Liver (tissue), 9 donors: Measurements from ENCODE around the gene SLC18A3. TPM values are rescaled to one million over a fixed set of nuclear protein-coding genes. Genes with fewer than 3 reads are reported as not detected.

ENCODE experiments used
- DNase-seq: peaks from one replicate; pipeline ENCODE4 v3.0.0-alpha.2; 2017; ENCODE audit warnings: low spot score
- H3K27ac ChIP-seq, 2 donors: one replicate each; pipeline ENCODE4 v1.7.0; 2013; ENCODE audit warnings: inconsistent platforms in 2 of 2, low read length in 2 of 2, control low read depth in 1 of 2, low read depth in 1 of 2, mild to moderate bottlenecking in 1 of 2
- H3K27me3 ChIP-seq, 4 donors: one replicate each; pipeline versions ENCODE4 v1.6.1 to v1.7.0; 2013; ENCODE audit warnings: low read length in 3 of 4, inconsistent platforms in 1 of 4, mild to moderate bottlenecking in 1 of 4, moderate library complexity in 1 of 4; ENCODE audit not compliant: control insufficient read depth in 4 of 4, insufficient read depth in 4 of 4
- H3K36me3 ChIP-seq, 4 donors: one replicate each; pipeline versions ENCODE4 v1.6.1 to v1.7.0; 2013; ENCODE audit warnings: low read length in 3 of 4, mild to moderate bottlenecking in 3 of 4, low read depth in 1 of 4, moderate library complexity in 1 of 4; ENCODE audit not compliant: control insufficient read depth in 4 of 4, insufficient read depth in 3 of 4
- H3K4me1 ChIP-seq, 4 donors: one replicate each; pipeline versions ENCODE4 v1.6.1 to v1.7.0; 2013; ENCODE audit warnings: low read length in 3 of 4, mild to moderate bottlenecking in 3 of 4, moderate library complexity in 1 of 4; ENCODE audit not compliant: control insufficient read depth in 4 of 4, insufficient read depth in 4 of 4
- H3K4me3 ChIP-seq, 3 donors: one replicate each; pipeline versions ENCODE4 v1.6.1 to v1.7.0; 2013; ENCODE audit warnings: low read length in 3 of 3, control low read depth in 1 of 3, low read depth in 1 of 3, mild to moderate bottlenecking in 1 of 3
- H3K9ac ChIP-seq, 2 donors: one replicate each; pipeline ENCODE4 v1.7.0; 2013; ENCODE audit warnings: low read length in 2 of 2, mild to moderate bottlenecking in 2 of 2, moderate library complexity in 2 of 2, control low read depth in 1 of 2, low read depth in 1 of 2
- H3K9me3 ChIP-seq, 4 donors: one replicate each; pipeline versions ENCODE4 v1.6.1 to v1.7.0; 2013; ENCODE audit warnings: low read length in 3 of 4; ENCODE audit not compliant: control insufficient read depth in 4 of 4
- CTCF ChIP-seq: fragments of 150-350 bp; IDR thresholded peaks from 2 replicates; pipeline ENCODE4 v1.5.1; 2017; ENCODE audit warnings: improper control_type of control experiment, low read depth, low read length; ENCODE audit not compliant: missing input control
- EGR1 ChIP-seq, 2 donors: IDR thresholded peaks; 2 replicates each; pipeline ENCODE4 v1.6.1; 2016 to 2018; ENCODE audit warnings: antibody characterized with exemption in 2 of 2, low read depth in 2 of 2
- FOXA2 ChIP-seq: IDR thresholded peaks from 2 replicates; pipeline ENCODE4 v1.6.1; 2016; ENCODE audit warnings: antibody characterized with exemption
- GABPA ChIP-seq, 2 donors: IDR thresholded peaks in 1 of 2; conservative IDR thresholded peaks in 1 of 2; 2 replicates each; pipeline ENCODE4 v1.6.1; 2016; ENCODE audit warnings: antibody characterized with exemption in 2 of 2, mild to moderate bottlenecking in 1 of 2, moderate library complexity in 1 of 2
- HNF4A ChIP-seq, 2 donors: conservative IDR thresholded peaks; 2 replicates each; pipeline ENCODE4 v1.6.1; 2016; ENCODE audit warnings: antibody characterized with exemption in 2 of 2, mild to moderate bottlenecking in 2 of 2
- HNF4G ChIP-seq: IDR thresholded peaks from 2 replicates; pipeline ENCODE4 v1.6.1; 2016; ENCODE audit warnings: antibody characterized with exemption
- JUND ChIP-seq, 2 donors: IDR thresholded peaks; 2 replicates each; pipeline ENCODE4 v1.6.1; 2016; ENCODE audit warnings: antibody characterized with exemption in 2 of 2
- NR2F2 ChIP-seq: IDR thresholded peaks from 2 replicates; pipeline ENCODE4 v1.6.1; 2016; ENCODE audit warnings: antibody characterized with exemption
- RAD21 ChIP-seq, 2 donors: IDR thresholded peaks; 2 replicates each; pipeline ENCODE4 v1.6.1; 2016; ENCODE audit warnings: antibody characterized with exemption in 2 of 2, mild to moderate bottlenecking in 2 of 2
- RXRA ChIP-seq, 2 donors: IDR thresholded peaks; 2 replicates each; pipeline ENCODE4 v1.6.1; 2017 to 2018; ENCODE audit warnings: antibody characterized with exemption in 2 of 2, mild to moderate bottlenecking in 1 of 2
- SP1 ChIP-seq: IDR thresholded peaks from 2 replicates; pipeline ENCODE4 v1.6.1; 2018; ENCODE audit warnings: antibody characterized with exemption, mild to moderate bottlenecking
- TAF1 ChIP-seq: conservative IDR thresholded peaks from 2 replicates; pipeline ENCODE4 v1.6.1; 2016; ENCODE audit warnings: antibody characterized with exemption, mild to moderate bottlenecking
- YY1 ChIP-seq: IDR thresholded peaks from 2 replicates; pipeline ENCODE4 v1.6.1; 2016; ENCODE audit warnings: antibody characterized with exemption, mild to moderate bottlenecking
- ZBTB33 ChIP-seq: IDR thresholded peaks from 2 replicates; pipeline ENCODE4 v1.6.1; 2016; ENCODE audit warnings: antibody characterized with exemption
- WGBS: extraction: QIAGEN DNeasy Blood & Tissue Kit; methylation state at CpG from one replicate; pipeline ENCODE4 v1.1.7; 2013; 5-methylcytosine and 5-hydroxymethylcytosine counted together
- polyA plus RNA-seq, 2 donors: library from polyadenylated mRNA; stranded (reverse) in 1 of 2; unstranded in 1 of 2; fragments of 200-250 nt in 1 of 2; fragments of >200 nt in 1 of 2; fragmentation: Nextera tagmentation in 1 of 2; extraction: Ambion mirVana in 1 of 2; gene quantifications; one replicate each; pipeline versions ENCODE4 v1.2.1 to v1.2.3, GENCODE V29; 2013 to 2015
- total RNA-seq, 2 donors: library from RNA; depleted of rRNA; stranded (reverse); fragments of >200 nt; gene quantifications; one replicate each; pipeline ENCODE4 v1.2.3, GENCODE V29; 2014
- TF ChIP-seq, protein P1 (sequence below): IDR thresholded peaks from 2 replicates; pipeline ENCODE4 v1.6.1; 2016; ENCODE audit warnings: antibody characterized with exemption, mild to moderate bottlenecking
- TF ChIP-seq, protein P2 (sequence below): IDR thresholded peaks from 2 replicates; pipeline ENCODE4 v1.6.1; 2016; ENCODE audit warnings: antibody characterized with exemption
- TF ChIP-seq, protein P3 (sequence below): IDR thresholded peaks from 2 replicates; pipeline ENCODE4 v1.6.1; 2016; ENCODE audit warnings: antibody characterized with exemption
- donor health status: healthy.
- donor health status: healthy.
- donor health status: healthy.
- donor health status: healthy.
- donor health status: healthy.

Gene SLC18A3
- total and polyA plus RNA-seq, 4 donors: not detected

GRCh38 chr10:49624629-49625028 lies 14.5 kb downstream of the SLC18A3 start:
- no peaks in the 10 kb centered on the region for H3K27me3 ChIP-seq
- WGBS: 74% methylated on average over 5 of the region's 5 CpGs

GRCh38 chr10:49625411-49625810 lies 15.3 kb downstream of the SLC18A3 start:
- Histone ChIP-seq H3K4me1 (no peaks in the 10 kb centered on the region), H3K9me3 (no peaks in the 10 kb centered on the region), H3K9ac (no peak overlapping the region), H3K27me3 (no peaks in the 10 kb centered on the region), H3K4me3 (no peak overlapping the region), H3K36me3 (no peaks in the 10 kb centered on the region), H3K27ac (no peak overlapping the region)
- WGBS: 81% methylated on average over 10 of the region's 10 CpGs
- DNase-seq: no peak
- TF ChIP-seq SP1 (no peak), YY1 (no peak), RXRA (IDR thresholded peaks at IDR 0.05) (no peak), HNF4A (conservative IDR thresholded peaks at IDR 0.05) (no peak), RAD21 (IDR thresholded peaks at IDR 0.05) (no peak), ZBTB33 (no peak), HNF4G (no peak), CTCF (no peak), FOXA2 (no peak), EGR1 (IDR thresholded peaks at IDR 0.05; ENCODE audit: low read depth in 2 of 2) (no peak), GABPA (IDR thresholded peaks at IDR 0.05 in 1 of 2, conservative IDR thresholded peaks at IDR 0.05 in 1 of 2) (no peak), TAF1 (no peak), NR2F2 (no peak), JUND (IDR thresholded peaks at IDR 0.05) (no peak)
- TF ChIP-seq, protein P1, sequence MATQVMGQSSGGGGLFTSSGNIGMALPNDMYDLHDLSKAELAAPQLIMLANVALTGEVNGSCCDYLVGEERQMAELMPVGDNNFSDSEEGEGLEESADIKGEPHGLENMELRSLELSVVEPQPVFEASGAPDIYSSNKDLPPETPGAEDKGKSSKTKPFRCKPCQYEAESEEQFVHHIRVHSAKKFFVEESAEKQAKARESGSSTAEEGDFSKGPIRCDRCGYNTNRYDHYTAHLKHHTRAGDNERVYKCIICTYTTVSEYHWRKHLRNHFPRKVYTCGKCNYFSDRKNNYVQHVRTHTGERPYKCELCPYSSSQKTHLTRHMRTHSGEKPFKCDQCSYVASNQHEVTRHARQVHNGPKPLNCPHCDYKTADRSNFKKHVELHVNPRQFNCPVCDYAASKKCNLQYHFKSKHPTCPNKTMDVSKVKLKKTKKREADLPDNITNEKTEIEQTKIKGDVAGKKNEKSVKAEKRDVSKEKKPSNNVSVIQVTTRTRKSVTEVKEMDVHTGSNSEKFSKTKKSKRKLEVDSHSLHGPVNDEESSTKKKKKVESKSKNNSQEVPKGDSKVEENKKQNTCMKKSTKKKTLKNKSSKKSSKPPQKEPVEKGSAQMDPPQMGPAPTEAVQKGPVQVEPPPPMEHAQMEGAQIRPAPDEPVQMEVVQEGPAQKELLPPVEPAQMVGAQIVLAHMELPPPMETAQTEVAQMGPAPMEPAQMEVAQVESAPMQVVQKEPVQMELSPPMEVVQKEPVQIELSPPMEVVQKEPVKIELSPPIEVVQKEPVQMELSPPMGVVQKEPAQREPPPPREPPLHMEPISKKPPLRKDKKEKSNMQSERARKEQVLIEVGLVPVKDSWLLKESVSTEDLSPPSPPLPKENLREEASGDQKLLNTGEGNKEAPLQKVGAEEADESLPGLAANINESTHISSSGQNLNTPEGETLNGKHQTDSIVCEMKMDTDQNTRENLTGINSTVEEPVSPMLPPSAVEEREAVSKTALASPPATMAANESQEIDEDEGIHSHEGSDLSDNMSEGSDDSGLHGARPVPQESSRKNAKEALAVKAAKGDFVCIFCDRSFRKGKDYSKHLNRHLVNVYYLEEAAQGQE: no peak
- TF ChIP-seq, protein P2, sequence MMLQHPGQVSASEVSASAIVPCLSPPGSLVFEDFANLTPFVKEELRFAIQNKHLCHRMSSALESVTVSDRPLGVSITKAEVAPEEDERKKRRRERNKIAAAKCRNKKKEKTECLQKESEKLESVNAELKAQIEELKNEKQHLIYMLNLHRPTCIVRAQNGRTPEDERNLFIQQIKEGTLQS: no peak
- TF ChIP-seq, protein P3, sequence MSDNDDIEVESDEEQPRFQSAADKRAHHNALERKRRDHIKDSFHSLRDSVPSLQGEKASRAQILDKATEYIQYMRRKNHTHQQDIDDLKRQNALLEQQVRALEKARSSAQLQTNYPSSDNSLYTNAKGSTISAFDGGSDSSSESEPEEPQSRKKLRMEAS: no peak

More at GRCh38 chr10:49624629-49625028, 14.5 kb downstream of the SLC18A3 start:
- H3K4me3 ChIP-seq: no peak overlapping the region
- DNase-seq: no peak
- H3K4me1 ChIP-seq: no peaks in the 10 kb centered on the region
- H3K27ac ChIP-seq: no peak overlapping the region
- H3K9me3 ChIP-seq: no peaks in the 10 kb centered on the region
- H3K36me3 ChIP-seq: no peaks in the 10 kb centered on the region
- no peak overlapping the region for H3K9ac ChIP-seq
- TF ChIP-seq SP1: no peak
